ENCODE data around the gene ECHS1. TPM values are rescaled to one million over a fixed set of nuclear protein-coding genes. Genes with fewer than 3 reads are reported as not detected.

Gene ECHS1
- total and polyA plus RNA-seq, 10 of the 15 experiments (the other 5 are each of a cell fraction or from before 2014, with no cell fraction given): 32.7 to 164 (median 62.4) TPM

DNA sequence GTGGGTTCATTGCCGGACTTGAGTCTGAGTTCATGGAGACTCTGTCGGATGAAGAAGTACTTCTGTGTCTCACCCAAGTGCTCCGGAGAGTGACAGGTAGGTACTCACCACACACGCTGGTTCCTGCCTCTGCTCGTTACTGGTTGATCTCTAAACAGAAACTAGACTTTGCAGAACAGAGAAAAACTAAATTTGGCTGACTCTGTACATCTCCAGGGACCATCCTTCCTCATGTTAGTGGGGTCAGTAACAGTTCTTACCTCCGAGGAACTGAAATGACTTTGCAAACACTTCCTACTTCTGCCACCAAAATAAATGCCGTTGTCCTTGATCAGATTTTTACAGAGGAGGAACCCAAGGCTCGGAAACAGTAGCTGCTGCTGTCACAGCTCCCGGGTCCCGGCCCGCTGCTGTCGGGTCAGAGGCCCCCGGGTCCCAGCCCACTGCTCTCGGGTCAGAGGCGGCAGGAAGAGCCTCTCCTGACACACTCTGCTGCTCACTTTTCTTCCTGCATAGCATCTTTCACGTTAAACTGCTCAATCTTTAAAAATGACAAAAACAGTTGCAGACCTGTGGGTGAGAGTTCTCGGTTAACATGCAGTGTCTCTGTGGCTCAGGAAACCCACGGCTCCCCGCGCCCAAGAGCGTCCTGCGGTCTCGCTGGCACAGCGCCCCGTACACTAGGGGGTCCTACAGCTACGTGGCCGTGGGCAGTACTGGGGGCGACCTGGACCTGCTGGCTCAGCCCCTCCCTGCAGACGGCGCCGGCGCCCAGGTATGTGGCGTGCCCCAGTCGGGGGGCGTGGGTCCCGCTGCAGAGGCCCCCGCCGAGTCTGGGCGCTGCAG lies 16.0 kb upstream of the ECHS1 start:
- H2AFZ ChIP-seq (ENCODE audit: control insufficient read depth, low read depth, low read length): peak overlapping the region; percentile 42
- peak overlapping the region; percentile 78 for H3K4me3 ChIP-seq
- no peaks in the 10 kb centered on the region for H3K9me3 ChIP-seq (replicated peaks; ENCODE audit: control insufficient read depth, insufficient read depth, low read length)
- peak overlapping the region; percentile 92 for H3K27ac ChIP-seq (ENCODE audit: control insufficient read depth, insufficient read depth)
- peak; percentile 85 for ATAC-seq
- CTCF ChIA-PET: interaction anchor here (0.5 to 2.0 kb wide), 3 partner anchors 11 to 81 kb away, joined by 3 to 5 read pairs (median 4); no protein-coding TSS in a partner anchor
- peaks cover 35% of the 10 kb centered on the region for H3K4me1 ChIP-seq (ENCODE audit: control insufficient read depth, insufficient read depth, low read length)
- BruUV-seq (replicated peaks): TSS peak; percentile 48
- H3K36me3 ChIP-seq (ENCODE audit: control insufficient read depth in 2 of 2, insufficient read depth in 2 of 2, low read length in 1 of 2): no peaks in the 10 kb centered on the region
- RAD21 ChIA-PET (ENCODE audit: unreplicated experiment): interaction anchor here (0.7 to 3.0 kb wide), 6 partner anchors 10 to 114 kb away, joined by 3 to 16 read pairs (median 9); partner anchors contain the start of genes ECHS1 and PAOX
- intact Hi-C loops (cut with micrococcal nuclease; ENCODE audit: unreplicated experiment): loop anchor here (1.0 to 2.0 kb wide), 3 partner anchors 11 to 18 kb away; partner anchors contain the start of gene ECHS1
- POLR2A ChIA-PET: interaction anchor here (1.0 to 4.5 kb wide), 8 partner anchors 11 to 818 kb away, joined by 3 to 31 read pairs (median 4); partner anchors contain the start of genes ECHS1 and PAOX
- in situ Hi-C loops (cut with MboI): no loop called here
- peak; percentile 100 for FAIRE-seq
- SMC1A ChIA-PET (ENCODE audit: uncharacterized antibody, unreplicated experiment): interaction anchor here (1.4 to 4.5 kb wide), 5 partner anchors 12 to 27 kb away, joined by 4 to 21 read pairs (median 11); no protein-coding TSS in a partner anchor
- no peaks in the 10 kb centered on the region for H3K27me3 ChIP-seq (replicated peaks in 1 of 2; ENCODE audit: control insufficient read depth in 2 of 2, insufficient read depth in 2 of 2, low read length in 1 of 2)
- H3K4me2 ChIP-seq (ENCODE audit: control insufficient read depth, insufficient read depth): peak overlapping the region; percentile 96
- peak overlapping the region; percentile 70 for H3K9ac ChIP-seq (ENCODE audit: control insufficient read depth, insufficient read depth, low read length)
- no peaks in the 10 kb centered on the region for H4K20me1 ChIP-seq (ENCODE audit: control insufficient read depth, insufficient read depth)
- WGBS (ENCODE audit: insufficient coverage, insufficient replicate concordance, low lambda C conversion rate, missing lambda C conversion rate): 1% methylated on average over 34 of the region's 39 CpGs
- peak; percentile 99 for DNase-seq (ENCODE audit: low read depth, low spot score)
- H3K79me2 ChIP-seq (ENCODE audit: control insufficient read depth, insufficient read depth, low read length): peaks cover 5% of the 10 kb centered on the region
- TF ChIP-seq PML (IDR thresholded peaks at IDR 0.05; ENCODE audit: low read length): peak; percentile 78; the same call in 1 of the 2 replicates
- TF ChIP-seq IRF4 (IDR thresholded peaks at IDR 0.05; ENCODE audit: low read depth, low read length): peak; percentile 97
- no peak for TF ChIP-seq NRF1 (conservative IDR thresholded peaks at IDR 0.05; ENCODE audit: low read depth, low read length)
- peak; percentile 90 for TF ChIP-seq NFIC (IDR thresholded peaks at IDR 0.05; ENCODE audit: low read depth, low read length)
- TF ChIP-seq IKZF2 (IDR thresholded peaks at IDR 0.05): peak; percentile 90 to 93
- TF ChIP-seq ZNF217 (IDR thresholded peaks at IDR 0.05): 0 out of 2 replicates have a peak, but pooled peaks have one; percentile 30
- no peak for TF ChIP-seq MYC (IDR thresholded peaks at IDR 0.05; ENCODE audit: insufficient read depth, insufficient read length, insufficient replicate concordance, low read length, severe bottlenecking)
- TF ChIP-seq, protein P1, sequence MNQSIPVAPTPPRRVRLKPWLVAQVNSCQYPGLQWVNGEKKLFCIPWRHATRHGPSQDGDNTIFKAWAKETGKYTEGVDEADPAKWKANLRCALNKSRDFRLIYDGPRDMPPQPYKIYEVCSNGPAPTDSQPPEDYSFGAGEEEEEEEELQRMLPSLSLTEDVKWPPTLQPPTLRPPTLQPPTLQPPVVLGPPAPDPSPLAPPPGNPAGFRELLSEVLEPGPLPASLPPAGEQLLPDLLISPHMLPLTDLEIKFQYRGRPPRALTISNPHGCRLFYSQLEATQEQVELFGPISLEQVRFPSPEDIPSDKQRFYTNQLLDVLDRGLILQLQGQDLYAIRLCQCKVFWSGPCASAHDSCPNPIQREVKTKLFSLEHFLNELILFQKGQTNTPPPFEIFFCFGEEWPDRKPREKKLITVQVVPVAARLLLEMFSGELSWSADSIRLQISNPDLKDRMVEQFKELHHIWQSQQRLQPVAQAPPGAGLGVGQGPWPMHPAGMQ (IDR thresholded peaks at IDR 0.05; ENCODE audit: borderline replicate concordance): no peak
- peak; percentile 38; the same call in 1 of the 2 replicates for TF ChIP-seq JUND (IDR thresholded peaks at IDR 0.05; ENCODE audit: low read depth, low read length)
- peak; percentile 81; the same call in 1 of the 2 replicates for TF ChIP-seq MYB (IDR thresholded peaks at IDR 0.05; ENCODE audit: borderline replicate concordance, low read depth, low read length)
- TF ChIP-seq, protein P2, sequence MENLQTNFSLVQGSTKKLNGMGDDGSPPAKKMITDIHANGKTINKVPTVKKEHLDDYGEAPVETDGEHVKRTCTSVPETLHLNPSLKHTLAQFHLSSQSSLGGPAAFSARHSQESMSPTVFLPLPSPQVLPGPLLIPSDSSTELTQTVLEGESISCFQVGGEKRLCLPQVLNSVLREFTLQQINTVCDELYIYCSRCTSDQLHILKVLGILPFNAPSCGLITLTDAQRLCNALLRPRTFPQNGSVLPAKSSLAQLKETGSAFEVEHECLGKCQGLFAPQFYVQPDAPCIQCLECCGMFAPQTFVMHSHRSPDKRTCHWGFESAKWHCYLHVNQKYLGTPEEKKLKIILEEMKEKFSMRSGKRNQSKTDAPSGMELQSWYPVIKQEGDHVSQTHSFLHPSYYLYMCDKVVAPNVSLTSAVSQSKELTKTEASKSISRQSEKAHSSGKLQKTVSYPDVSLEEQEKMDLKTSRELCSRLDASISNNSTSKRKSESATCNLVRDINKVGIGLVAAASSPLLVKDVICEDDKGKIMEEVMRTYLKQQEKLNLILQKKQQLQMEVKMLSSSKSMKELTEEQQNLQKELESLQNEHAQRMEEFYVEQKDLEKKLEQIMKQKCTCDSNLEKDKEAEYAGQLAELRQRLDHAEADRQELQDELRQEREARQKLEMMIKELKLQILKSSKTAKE (IDR thresholded peaks at IDR 0.05; ENCODE audit: low read depth, poor library complexity, severe bottlenecking): peak; percentile 98
- TF ChIP-seq EGR1 (IDR thresholded peaks at IDR 0.05; ENCODE audit: borderline replicate concordance in 1 of 2, low read depth in 2 of 2, low read length in 2 of 2): no peak
- TF ChIP-seq POU2F2 (IDR thresholded peaks at IDR 0.05; ENCODE audit: borderline replicate concordance, low read depth, low read length): peak; percentile 76; the same call in 2 of the 3 replicates
- no peak for TF ChIP-seq NFYA (IDR thresholded peaks at IDR 0.05; ENCODE audit: borderline replicate concordance, low read depth, low read length)
- TF ChIP-seq EP300 (IDR thresholded peaks at IDR 0.05; ENCODE audit: borderline replicate concordance in 1 of 2, control insufficient read depth in 1 of 2, low read depth in 2 of 2, low read length in 2 of 2): peak; percentile 86 to 89; a peak in 3 of 4 replicates
- no peak; the same call in 1 of the 2 replicates for TF ChIP-seq BMI1 (IDR thresholded peaks at IDR 0.05; ENCODE audit: borderline replicate concordance)
- TF ChIP-seq SREBF2 (IDR thresholded peaks at IDR 0.05; ENCODE audit: low read length): no peak
- peak; percentile 68; the same call in 1 of the 2 replicates for TF ChIP-seq CBX5 (IDR thresholded peaks at IDR 0.05; ENCODE audit: low read depth)
- peak; percentile 47; the same call in 1 of the 2 replicates for TF ChIP-seq CREB1 (IDR thresholded peaks at IDR 0.05; ENCODE audit: low read depth)

Data from GM12878 (cell line).